ENCODE results near the gene ARL16.
A peak's percentile ranks its signal among the peaks of the same experiment; 100 is the strongest.

The ARL16 gene

GRCh38 chr17:81673561-81674258, 9.9 kb downstream of the ARL16 start:
- DNase-seq = no peak

GRCh38 chr17:81672954-81673353, 10.6 kb downstream of the ARL16 start:
- no peak for DNase-seq

GRCh38 chr17:81672504-81672903, 11.1 kb downstream of the ARL16 start:
- DNase-seq = no peak

- DNase-seq = no peak
These were observed 15.8 kb downstream of the ARL16 start for GRCh38 chr17:81667754-81668153.

GRCh38 chr17:81666342-81667191, 17.0 kb downstream of the ARL16 start, which contains the start of the genes CCDC137 and OXLD1:
CCDC137 (plus strand) TSS chr17:81666737; CDS start chr17:81666767, 30 bp downstream.
OXLD1 (minus strand) TSS chr17:81666605; CDS start chr17:81666577, 28 bp downstream.
- peak; percentile 53 to 97 (median 93) for DNase-seq

- peak in 2 of 58 donors; percentile 39 to 43 for DNase-seq
These were observed 17.6 kb downstream of the ARL16 start for GRCh38 chr17:81666092-81666341.

- DNase-seq = peak in 2 of 58 donors; percentile 12 to 22
These were observed 18.1 kb downstream of the ARL16 start for GRCh38 chr17:81665205-81666091.

GRCh38 chr17:81664051-81664470, 19.5 kb downstream of the ARL16 start:
- no peak for DNase-seq

- no peak for DNase-seq
These were observed 21.6 kb downstream of the ARL16 start for GRCh38 chr17:81662002-81662401.

GRCh38 chr17:81660441-81660840, 23.2 kb downstream of the ARL16 start:
- no peak for DNase-seq

GRCh38 chr17:81659038-81659437, 24.6 kb downstream of the ARL16 start:
- DNase-seq = no peak

- DNase-seq = no peak
These were observed 26.8 kb downstream of the ARL16 start for GRCh38 chr17:81656835-81657234.

- DNase-seq = no peak
These were observed 27.4 kb downstream of the ARL16 start, which contains the start of gene PDE6G for GRCh38 chr17:81656118-81656743. PDE6G (minus strand) TSS chr17:81656542; CDS start chr17:81653305, 3,237 bp downstream.

GRCh38 chr17:81655378-81656117, 28.0 kb downstream of the ARL16 start:
- DNase-seq = no peak

GRCh38 chr17:81652906-81653771, 30.5 kb downstream of the ARL16 start:
- no peak for DNase-seq

- DNase-seq = no peak
These were observed 31.9 kb downstream of the ARL16 start for GRCh38 chr17:81651692-81652091.

GRCh38 chr17:81650951-81651350, 32.6 kb downstream of the ARL16 start:
- no peak for DNase-seq

- DNase-seq = no peak
These were observed 34.9 kb downstream of the ARL16 start for GRCh38 chr17:81648707-81649085.

- DNase-seq = no peak
These were observed 35.4 kb downstream of the ARL16 start for GRCh38 chr17:81648013-81648706.

Measured in anterior cingulate cortex (tissue), 58 donors.